CD1c-positive myeloid dendritic cell (primary cell): ENCODE data around the gene CYFIP2.
"Not testable (repeated sequence)": the region's sequence is repeated elsewhere in the genome, so short reads cannot be mapped to it uniquely, and the experiment has no call there.

Experiments
- DNase-seq: peaks from one replicate; pipeline ENCODE4 v3.0.0-alpha.2; 2016; ENCODE audit errors: extremely low spot score

Gene CYFIP2

DNA sequence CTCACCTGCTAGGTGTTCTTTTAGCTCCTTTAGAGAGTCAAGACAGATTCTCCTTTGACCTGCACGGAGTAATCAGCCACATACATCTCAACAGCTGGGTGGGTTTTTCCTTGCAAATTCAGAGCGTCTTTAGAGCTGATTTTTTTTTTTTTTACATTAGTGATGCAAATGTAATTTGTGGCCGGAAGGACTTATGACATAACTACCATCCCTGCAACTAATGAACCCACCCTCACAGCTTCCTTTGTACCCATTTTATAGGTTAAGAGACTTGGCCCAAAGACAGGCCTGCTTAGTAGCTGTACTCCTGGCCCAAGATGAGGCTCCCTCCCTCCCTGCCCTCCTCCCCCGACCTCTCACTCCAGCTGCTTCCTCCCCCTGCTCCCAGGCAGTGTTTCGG is 124.2 kb downstream of the CYFIP2 start:
- DNase-seq = no peak

DNA sequence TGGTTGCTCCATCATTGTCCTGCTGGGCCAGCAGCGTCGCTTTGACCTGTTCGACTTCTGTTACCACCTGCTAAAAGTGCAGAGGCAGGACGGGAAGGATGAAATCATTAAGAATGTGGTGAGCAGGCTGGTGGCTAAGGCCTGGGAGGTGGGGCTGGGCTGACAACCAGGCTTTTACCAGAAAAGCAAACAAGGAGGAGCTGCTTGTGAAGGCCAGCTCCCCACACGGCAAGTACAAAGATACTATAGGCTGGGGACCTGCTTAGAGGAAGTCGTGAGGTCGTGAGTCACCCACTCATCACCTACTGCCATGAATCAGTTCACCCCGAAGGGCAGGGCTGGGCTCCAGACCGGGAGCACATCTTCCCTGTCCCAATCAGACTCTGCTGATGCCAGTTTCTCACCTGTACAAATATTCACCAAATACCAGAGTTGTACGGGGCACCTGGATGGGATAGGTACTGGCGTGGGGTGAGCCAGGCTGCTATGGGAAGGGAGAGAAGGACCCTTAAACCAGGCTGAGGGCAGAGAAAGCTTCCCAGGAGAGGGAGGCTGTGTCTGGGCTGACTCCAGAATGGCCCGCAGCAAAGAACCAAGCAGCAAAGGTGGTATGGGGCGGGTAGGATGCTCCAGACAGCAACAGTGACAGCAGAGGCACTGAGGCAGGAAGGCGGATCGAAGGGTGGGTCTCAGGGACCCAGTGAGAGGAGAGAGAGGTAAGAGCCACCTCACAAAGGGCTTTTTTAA is 124.8 kb downstream of the CYFIP2 start:
- DNase-seq = peak; percentile 17

DNA sequence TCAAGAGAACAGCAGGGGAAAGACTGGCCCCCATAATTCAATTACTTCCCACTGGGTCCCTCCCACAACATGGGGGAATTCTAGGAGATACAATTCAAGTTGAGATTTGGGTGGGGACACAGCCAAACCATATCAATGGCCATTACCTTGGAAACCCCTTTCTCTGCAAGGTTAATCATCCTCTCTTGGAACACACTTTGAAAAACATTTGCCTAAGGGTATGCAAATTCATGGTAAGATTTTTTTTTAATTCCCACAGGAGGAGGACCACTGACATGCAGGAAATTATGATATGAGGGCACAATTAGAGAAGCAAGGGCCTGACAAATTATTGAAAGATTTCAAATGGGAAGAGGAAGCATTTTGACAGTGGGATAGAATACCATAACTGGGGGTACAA is 132.4 kb downstream of the CYFIP2 start:
- DNase-seq = no peak

DNA sequence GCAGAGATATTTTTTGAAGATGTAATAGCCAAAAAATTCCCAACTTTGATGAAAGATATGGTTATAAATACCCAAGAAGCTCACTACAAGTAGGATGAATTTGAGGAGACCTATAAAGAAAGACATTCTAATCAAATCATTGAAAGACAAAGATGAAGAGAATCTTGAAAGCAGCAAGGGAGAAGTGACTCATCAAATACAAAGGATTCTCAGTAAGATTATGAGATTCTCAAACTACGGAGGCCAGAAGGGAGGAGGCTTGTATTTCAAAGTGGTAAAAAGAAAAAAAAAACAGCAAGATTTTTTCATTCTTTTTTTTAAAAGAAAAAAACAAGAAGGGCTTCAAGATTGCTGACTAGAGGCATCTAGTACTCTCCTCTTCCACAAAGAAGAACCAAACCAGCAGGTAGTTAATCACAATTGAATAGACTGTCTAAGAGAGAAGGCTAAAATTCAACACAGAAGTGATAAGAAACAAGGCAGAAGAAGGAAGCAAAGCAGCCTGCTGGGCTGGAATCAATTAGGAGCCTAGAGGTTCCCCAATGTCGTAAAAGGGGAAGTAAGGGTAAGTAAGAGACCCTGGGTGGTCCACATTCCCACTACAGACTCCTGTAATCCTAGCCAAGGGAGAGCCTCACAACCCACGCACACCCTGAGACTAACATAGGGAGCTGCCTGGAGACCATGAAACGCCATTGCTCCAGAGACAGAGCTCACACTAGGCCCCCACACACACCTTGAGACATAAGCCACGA is 135.0 kb downstream of the CYFIP2 start:
- no peak for DNase-seq

DNA sequence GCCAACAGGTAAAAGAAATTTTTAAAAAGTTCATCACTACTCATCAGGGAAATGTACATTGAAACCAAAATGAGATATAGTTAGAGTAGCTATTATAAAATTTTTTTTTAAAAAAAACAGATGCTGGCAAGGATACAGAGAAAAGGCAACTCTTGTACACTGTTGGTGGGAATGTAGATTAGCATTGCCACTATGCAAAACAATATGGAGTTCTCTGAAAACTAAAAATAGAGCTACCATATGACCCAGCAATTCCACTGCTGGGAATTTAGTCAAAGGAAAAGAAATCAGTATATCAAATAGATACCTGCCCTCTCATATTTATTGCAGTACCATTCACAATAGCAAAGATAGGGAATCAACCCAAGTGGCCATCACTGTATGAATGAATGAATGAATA is 149.9 kb downstream of the CYFIP2 start:
- DNase-seq = no peak

DNA sequence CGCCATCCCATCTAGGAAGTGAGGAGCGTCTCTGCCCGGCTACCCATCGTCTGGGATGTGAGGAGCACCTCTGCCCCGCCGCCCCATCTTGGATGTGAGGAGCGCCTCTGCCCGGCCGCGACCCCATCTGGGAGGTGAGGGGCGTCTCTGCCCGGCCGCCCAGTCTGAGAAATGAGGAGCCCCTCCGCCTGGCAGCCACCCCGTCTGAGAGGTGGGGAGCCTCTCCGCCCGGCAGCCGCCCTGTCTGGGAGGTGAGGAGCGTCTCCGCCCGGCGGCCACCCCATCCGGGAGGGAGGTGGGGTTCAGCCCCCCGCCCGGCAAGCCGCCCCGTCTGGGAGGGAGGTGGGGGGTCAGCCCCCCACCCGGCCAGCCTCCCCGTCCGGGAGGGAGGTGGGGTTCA is 153.6 kb downstream of the CYFIP2 start:
- DNase-seq = not testable (repeated sequence)

DNA sequence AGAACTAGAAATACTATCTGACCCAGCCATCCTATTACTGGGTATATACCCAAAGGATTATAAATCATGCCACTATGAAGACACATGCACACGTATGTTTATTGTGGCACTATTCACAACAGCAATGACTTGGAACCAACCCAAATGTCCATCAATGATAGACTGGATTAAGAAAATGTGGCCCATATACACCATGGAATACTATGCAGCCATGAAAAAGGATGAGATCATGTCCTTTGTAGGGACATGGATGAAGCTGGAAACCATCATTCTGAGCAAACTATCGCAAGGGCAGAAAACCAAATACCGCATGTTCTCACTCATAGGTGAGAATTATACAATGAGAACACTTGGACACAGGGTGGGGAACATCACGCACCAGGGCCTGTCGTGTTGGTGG is 164.0 kb downstream of the CYFIP2 start:
- not testable (repeated sequence) for DNase-seq

DNA sequence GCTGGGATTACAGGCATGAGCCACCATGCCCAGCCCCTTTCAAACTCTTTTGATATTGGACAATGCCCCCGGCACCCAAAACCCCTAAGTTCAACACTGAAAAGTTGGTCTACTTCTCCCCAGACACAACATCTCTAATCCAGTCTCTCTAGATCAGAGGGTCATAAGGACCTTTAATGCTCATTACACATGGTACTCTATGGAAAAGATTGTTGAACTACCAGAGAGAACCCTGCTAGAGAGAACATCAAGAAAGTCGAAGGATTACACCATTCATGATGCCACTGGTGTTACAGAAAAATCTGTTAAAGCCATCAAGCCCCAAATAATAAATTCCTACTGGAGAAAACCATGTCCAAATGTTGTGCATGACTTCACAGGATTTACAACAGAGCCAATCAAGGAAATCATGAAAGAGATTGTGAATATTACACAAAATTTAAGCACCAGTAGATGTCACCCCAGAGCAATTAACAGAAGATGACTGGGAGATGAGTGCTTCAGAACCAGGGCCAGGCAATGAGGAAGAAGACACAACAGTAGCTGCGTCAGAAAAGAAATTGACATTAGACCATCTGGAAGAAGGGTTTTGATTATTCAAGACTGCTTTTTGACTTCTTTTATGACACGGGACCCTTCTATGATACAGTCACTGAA is 165.7 kb downstream of the CYFIP2 start:
- DNase-seq = peak; percentile 77

DNA sequence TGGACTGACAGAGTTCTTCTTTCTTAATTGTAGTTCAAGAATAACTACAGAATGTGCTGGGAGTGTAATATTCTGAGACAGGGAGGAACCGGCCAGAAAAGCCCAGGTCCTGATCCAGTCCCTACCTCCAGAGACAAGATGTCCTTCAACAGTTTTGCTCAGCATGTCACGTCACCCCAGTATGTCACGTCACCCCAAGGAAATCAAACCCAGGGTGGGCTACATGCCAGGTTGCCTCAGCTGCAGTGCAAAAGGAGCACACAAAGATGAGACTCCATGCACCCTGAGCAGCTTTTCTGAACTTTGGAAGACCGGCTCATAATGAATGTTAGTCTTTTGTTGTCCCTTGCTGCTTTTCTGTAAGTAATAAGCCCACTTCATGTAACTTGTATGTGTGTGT is 168.2 kb downstream of the CYFIP2 start:
- no peak for DNase-seq

DNA sequence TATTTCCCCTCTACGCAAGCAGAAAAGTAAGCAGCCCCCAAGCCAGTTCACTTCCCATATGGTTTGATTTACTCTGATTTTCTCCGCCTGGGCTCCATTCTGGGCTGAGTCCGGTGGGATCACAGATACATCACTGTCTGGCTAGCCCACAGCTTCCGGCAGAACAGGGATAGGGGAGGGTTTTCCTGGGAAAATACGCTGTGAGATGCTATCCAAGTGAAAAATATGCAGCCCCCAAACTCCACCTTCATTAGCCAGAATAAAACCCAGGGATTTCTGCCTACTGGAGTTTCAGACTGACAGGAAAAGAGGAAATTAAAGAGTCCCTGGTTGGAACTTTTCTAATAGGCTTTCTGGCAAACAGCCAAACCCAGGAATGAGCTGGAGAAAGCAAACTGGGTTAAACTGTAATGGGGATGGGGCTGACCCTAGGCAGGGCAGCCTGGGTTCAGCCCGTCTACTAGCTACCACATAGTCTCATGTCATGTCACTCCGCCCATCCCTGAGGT is 177.2 kb downstream of the CYFIP2 start:
- DNase-seq = no peak

DNA sequence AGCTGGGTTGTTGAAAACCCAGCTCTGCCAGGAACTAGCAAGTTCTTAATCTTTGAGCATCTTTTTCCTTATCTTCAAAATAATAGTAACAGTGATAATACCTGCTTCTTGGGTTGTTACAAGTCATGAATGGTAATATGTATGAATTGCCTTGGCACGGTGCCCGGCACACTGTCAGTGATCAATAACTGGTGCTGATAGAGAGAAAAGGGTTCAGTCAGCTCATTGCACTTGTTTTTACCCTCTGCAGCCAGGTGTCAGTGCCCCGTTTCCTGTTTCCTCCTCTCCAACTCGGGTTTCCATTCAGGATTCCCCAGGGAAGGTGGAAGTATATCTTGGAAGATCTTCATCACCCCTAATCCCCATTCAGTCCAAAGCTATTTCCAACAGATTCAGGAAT is 178.3 kb downstream of the CYFIP2 start:
- no peak for DNase-seq
